ENCODE measurements around the gene ZMYND8. TPM values are rescaled to one million over a fixed set of nuclear protein-coding genes. Genes with fewer than 3 reads are reported as not detected.

The ZMYND8 gene
- total RNA-seq, 2 donors from 2014 or later, result 22.0 to 35.3 TPM

- Histone ChIP-seq H3K4me1 (peaks cover 0 to 96% of the 10 kb centered on the region in 2 donors), H3K9me3 (no peaks in the 10 kb centered on the region), H3K4me3 (peak overlapping the region; percentile 16 to 21), H3K36me3 (no peaks in the 10 kb centered on the region), H3K27ac (peak overlapping the region; percentile 97 to 99), H3K27me3 (no peaks in the 10 kb centered on the region)
- no peak for TF ChIP-seq CTCF (IDR thresholded peaks at IDR 0.05)
- DNase-seq (ENCODE audit: low spot score), result no peak
These were observed 4.7 kb downstream of the ZMYND8 start for GRCh38 chr20:47351643-47352331.

GRCh38 chr20:47350691-47351545, 5.6 kb downstream of the ZMYND8 start:
- no peak for TF ChIP-seq CTCF (IDR thresholded peaks at IDR 0.05)
- Histone ChIP-seq H3K4me3 (peak overlapping the region in 1 of 2 donors; percentile 21), H3K36me3 (peaks cover 3% of the 10 kb centered on the region), H3K4me1 (peaks cover 0 to 93% of the 10 kb centered on the region in 2 donors), H3K27ac (peak overlapping the region; percentile 97 to 99), H3K27me3 (no peaks in the 10 kb centered on the region), H3K9me3 (no peaks in the 10 kb centered on the region)
- no peak for DNase-seq (ENCODE audit: low spot score)

- DNase-seq (ENCODE audit: low spot score), result no peak
- Histone ChIP-seq H3K27me3 (no peaks in the 10 kb centered on the region), H3K9me3 (no peaks in the 10 kb centered on the region), H3K27ac (peak overlapping the region; percentile 97 to 99), H3K36me3 (peaks cover 9% of the 10 kb centered on the region), H3K4me3 (no peak overlapping the region), H3K4me1 (peaks cover 0 to 86% of the 10 kb centered on the region in 2 donors)
- TF ChIP-seq CTCF (IDR thresholded peaks at IDR 0.05), result no peak
These were observed 6.3 kb downstream of the ZMYND8 start for GRCh38 chr20:47350181-47350550.

- peaks cover 13% of the 10 kb centered on the region for H3K36me3 ChIP-seq
- H3K4me3 ChIP-seq, result no peak overlapping the region
- no peaks in the 10 kb centered on the region for H3K27me3 ChIP-seq
- no peak for DNase-seq (ENCODE audit: low spot score)
- no peaks in the 10 kb centered on the region for H3K9me3 ChIP-seq
- TF ChIP-seq CTCF (IDR thresholded peaks at IDR 0.05), result no peak
- H3K27ac ChIP-seq, result peak overlapping the region; percentile 97 to 99
- H3K4me1 ChIP-seq, result peaks cover 0 to 80% of the 10 kb centered on the region in 2 donors
These were observed 6.9 kb downstream of the ZMYND8 start for GRCh38 chr20:47349365-47350180.

- Histone ChIP-seq H3K36me3 (peaks cover 13% of the 10 kb centered on the region), H3K27ac (peak overlapping the region; percentile 97 to 99), H3K4me3 (no peak overlapping the region), H3K9me3 (no peaks in the 10 kb centered on the region), H3K4me1 (peaks cover 0 to 70% of the 10 kb centered on the region in 2 donors), H3K27me3 (no peaks in the 10 kb centered on the region)
- no peak for DNase-seq (ENCODE audit: low spot score)
- TF ChIP-seq CTCF (IDR thresholded peaks at IDR 0.05), result no peak
These were observed 7.9 kb downstream of the ZMYND8 start for GRCh38 chr20:47348539-47349142.

All from right atrium auricular region (tissue), 2 donors.